ENCODE results near the gene NPDC1. TPM values are rescaled to one million over a fixed set of nuclear protein-coding genes. Genes with fewer than 3 reads are reported as not detected.

Gene NPDC1
- polyA plus RNA-seq, 3 donors = 0.51 to 2.7 TPM; not detected in 1

DNA sequence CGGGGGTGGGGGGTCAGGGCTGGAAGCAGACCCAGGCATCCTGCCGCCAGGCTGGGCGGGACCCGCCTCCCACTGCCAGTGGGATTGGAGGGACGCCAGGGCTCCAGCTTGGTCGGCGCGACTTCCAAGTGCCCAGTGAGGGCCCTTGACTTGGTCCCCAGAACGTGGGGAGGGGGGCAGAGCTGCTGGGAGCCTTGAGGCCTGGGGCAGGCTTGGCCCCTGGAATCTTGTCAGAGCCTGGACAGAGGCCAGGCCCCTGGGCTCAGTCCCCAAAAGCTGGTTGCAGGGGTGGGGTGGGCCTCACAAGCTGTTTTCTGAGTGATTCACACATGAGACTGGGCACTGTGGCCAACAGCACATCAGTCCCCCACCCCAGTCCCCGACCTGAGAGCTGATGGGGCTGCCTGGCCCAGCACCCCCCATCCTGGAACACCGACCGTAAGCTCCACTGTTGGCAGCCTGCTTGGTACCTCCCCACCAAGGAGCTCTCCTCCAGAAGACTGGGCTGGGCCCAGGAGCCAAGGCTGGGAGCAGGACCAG, 50.1 kb downstream of the NPDC1 start:
- H3K9me3 Mint-ChIP-seq = peaks cover 0 to 15% (median 0%) of the 10 kb centered on the region in 7 donors
- peak overlapping the region; percentile 62 for H3K4me2 ChIP-seq (replicated peaks; ENCODE audit: extremely low read depth, low read length, poor library complexity, severe bottlenecking)
- peaks cover 0 to 41% of the 10 kb centered on the region in 2 donors for H3K27me3 ChIP-seq (ENCODE audit: control insufficient read depth in 2 of 2, insufficient read depth in 2 of 2, low read length in 2 of 2)
- peak overlapping the region in 1 of 3 experiments; percentile 49 for H3K4me3 ChIP-seq (replicated peaks in 1 of 3; ENCODE audit: low read depth in 2 of 3, low read length in 3 of 3)
- H3K4me3 Mint-ChIP-seq = peak overlapping the region in 1 of 2 donors; percentile 83
- H3K4me1 ChIP-seq (ENCODE audit: control insufficient read depth in 1 of 2, insufficient read depth in 2 of 2, low read length in 2 of 2) = peaks cover 76 to 93% of the 10 kb centered on the region in 2 donors
- H3K27me3 Mint-ChIP-seq (ENCODE audit: low read depth in 3 of 3) = peaks cover 23 to 52% (median 39%) of the 10 kb centered on the region in 3 donors
- peaks cover 10 to 12% of the 10 kb centered on the region in 2 donors for H3K36me3 Mint-ChIP-seq
- peak overlapping the region; percentile 32 for H3K9ac ChIP-seq (ENCODE audit: insufficient read depth, low read length, poor library complexity, severe bottlenecking)
- no peaks in the 10 kb centered on the region for H3K9me3 ChIP-seq (replicated peaks in 1 of 2; ENCODE audit: control insufficient read depth in 1 of 2, insufficient read depth in 1 of 2, low read length in 2 of 2)
- peaks cover 71% of the 10 kb centered on the region for H3K4me1 Mint-ChIP-seq
- intact Hi-C loops (cut with micrococcal nuclease) = loop anchor here in 1 of 2 donors (5.0 kb wide), 1 partner anchor 36 kb away; the partner anchor contains the start of gene FUT7
- peaks cover 30% of the 10 kb centered on the region for H4K20me1 ChIP-seq (ENCODE audit: insufficient read depth, low read length)
- TF ChIP-seq, protein P1, sequence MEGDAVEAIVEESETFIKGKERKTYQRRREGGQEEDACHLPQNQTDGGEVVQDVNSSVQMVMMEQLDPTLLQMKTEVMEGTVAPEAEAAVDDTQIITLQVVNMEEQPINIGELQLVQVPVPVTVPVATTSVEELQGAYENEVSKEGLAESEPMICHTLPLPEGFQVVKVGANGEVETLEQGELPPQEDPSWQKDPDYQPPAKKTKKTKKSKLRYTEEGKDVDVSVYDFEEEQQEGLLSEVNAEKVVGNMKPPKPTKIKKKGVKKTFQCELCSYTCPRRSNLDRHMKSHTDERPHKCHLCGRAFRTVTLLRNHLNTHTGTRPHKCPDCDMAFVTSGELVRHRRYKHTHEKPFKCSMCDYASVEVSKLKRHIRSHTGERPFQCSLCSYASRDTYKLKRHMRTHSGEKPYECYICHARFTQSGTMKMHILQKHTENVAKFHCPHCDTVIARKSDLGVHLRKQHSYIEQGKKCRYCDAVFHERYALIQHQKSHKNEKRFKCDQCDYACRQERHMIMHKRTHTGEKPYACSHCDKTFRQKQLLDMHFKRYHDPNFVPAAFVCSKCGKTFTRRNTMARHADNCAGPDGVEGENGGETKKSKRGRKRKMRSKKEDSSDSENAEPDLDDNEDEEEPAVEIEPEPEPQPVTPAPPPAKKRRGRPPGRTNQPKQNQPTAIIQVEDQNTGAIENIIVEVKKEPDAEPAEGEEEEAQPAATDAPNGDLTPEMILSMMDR (IDR thresholded peaks at IDR 0.05) = no peak
- WGBS (ENCODE audit: insufficient coverage) = 38% methylated on average over 6 of the region's 12 CpGs
- no peak overlapping the region for H2AFZ ChIP-seq (ENCODE audit: insufficient read depth, low read depth, low read length, poor library complexity, severe bottlenecking)
- peak overlapping the region in 2 of 7 donors; percentile 20 to 31 for H3K27ac Mint-ChIP-seq
- no peak for DNase-seq
- H3K27ac ChIP-seq (ENCODE audit: low read depth in 1 of 2, low read length in 2 of 2) = no peak overlapping the region
- peaks cover 6 to 9% of the 10 kb centered on the region in 2 donors for H3K36me3 ChIP-seq (replicated peaks in 1 of 2; ENCODE audit: control insufficient read depth in 1 of 2, insufficient read depth in 2 of 2, low read length in 2 of 2)
- peaks cover 20% of the 10 kb centered on the region for H3K79me2 ChIP-seq (ENCODE audit: insufficient read depth, low read length)

DNA sequence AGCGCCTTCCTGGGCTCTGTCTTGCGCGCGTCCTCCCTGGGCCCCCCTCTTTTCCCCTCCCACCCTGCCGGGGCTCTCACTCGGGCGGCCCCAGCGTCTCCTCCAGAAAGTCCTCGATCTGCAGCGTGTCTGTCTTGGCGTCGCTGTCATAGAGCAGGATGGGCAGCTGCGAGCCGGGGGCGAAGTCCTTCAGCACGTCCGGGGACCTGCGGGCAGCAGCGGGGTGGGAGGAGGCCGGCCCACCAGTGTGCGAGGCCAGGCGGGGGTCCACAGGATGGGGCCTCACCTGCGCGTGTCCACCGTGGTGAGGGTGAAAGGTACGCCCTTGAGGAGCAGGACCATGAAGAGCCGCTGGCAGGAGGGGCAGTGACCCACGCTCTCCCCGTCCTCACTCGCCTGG, 50.6 kb downstream of the NPDC1 start:
- no peak overlapping the region for H3K4me3 ChIP-seq (replicated peaks in 1 of 3; ENCODE audit: low read depth in 2 of 3, low read length in 3 of 3)
- intact Hi-C loops (cut with micrococcal nuclease) = loop anchor here in 1 of 2 donors (5.0 kb wide), 1 partner anchor 37 kb away; the partner anchor contains the start of gene FUT7

More for the DNA sequence above, 50.6 kb downstream of the NPDC1 start:
- Histone ChIP-seq H3K27ac (ENCODE audit: low read depth in 1 of 2, low read length in 2 of 2) (no peak overlapping the region), H3K9ac (ENCODE audit: insufficient read depth, low read length, poor library complexity, severe bottlenecking) (no peak overlapping the region), H3K79me2 (ENCODE audit: insufficient read depth, low read length) (peaks cover 20% of the 10 kb centered on the region), H3K4me1 (ENCODE audit: control insufficient read depth in 1 of 2, insufficient read depth in 2 of 2, low read length in 2 of 2) (peaks cover 71 to 88% of the 10 kb centered on the region in 2 donors), H2AFZ (ENCODE audit: insufficient read depth, low read depth, low read length, poor library complexity, severe bottlenecking) (no peak overlapping the region), H3K36me3 (replicated peaks in 1 of 2; ENCODE audit: control insufficient read depth in 1 of 2, insufficient read depth in 2 of 2, low read length in 2 of 2) (peaks cover 6 to 9% of the 10 kb centered on the region in 2 donors), H3K9me3 (replicated peaks in 1 of 2; ENCODE audit: control insufficient read depth in 1 of 2, insufficient read depth in 1 of 2, low read length in 2 of 2) (no peaks in the 10 kb centered on the region), H3K4me2 (replicated peaks; ENCODE audit: extremely low read depth, low read length, poor library complexity, severe bottlenecking) (no peak overlapping the region), H4K20me1 (ENCODE audit: insufficient read depth, low read length) (peaks cover 30% of the 10 kb centered on the region), H3K27me3 (ENCODE audit: control insufficient read depth in 2 of 2, insufficient read depth in 2 of 2, low read length in 2 of 2) (peaks cover 0 to 41% of the 10 kb centered on the region in 2 donors)
- Mint-ChIP-seq H3K27me3 (ENCODE audit: low read depth in 3 of 3) (peaks cover 24 to 52% (median 40%) of the 10 kb centered on the region in 3 donors), H3K27ac (no peak overlapping the region), H3K4me1 (peaks cover 70% of the 10 kb centered on the region), H3K4me3 (no peak overlapping the region), H3K9me3 (peaks cover 0 to 17% (median under 1%) of the 10 kb centered on the region in 7 donors), H3K36me3 (peaks cover 10% of the 10 kb centered on the region in 2 donors)
- no peak for DNase-seq
- 58% methylated on average over 26 of the region's 30 CpGs for WGBS (ENCODE audit: insufficient coverage)
- TF ChIP-seq, protein P1 (IDR thresholded peaks at IDR 0.05) = no peak

All from CD14-positive monocyte (primary cell).